CD8-positive, alpha-beta memory T cell (primary cell): ENCODE measurements around the gene OOSP1. TPM values are rescaled to one million over a fixed set of nuclear protein-coding genes. Genes with fewer than 3 reads are reported as not detected.

ENCODE experiments used
- CTCF ChIA-PET: fragments of 350-600 bp; sonication (Branson Sonifier 250); formaldehyde crosslinking; loops from one replicate; lab custom pipeline; 2021; ENCODE audit warnings: antibody characterized with exemption; lab: Charles Lee
- POLR2A ChIA-PET: fragments of 350-600 bp; sonication (Branson Sonifier 250); formaldehyde crosslinking; loops from one replicate; lab custom pipeline; 2021; ENCODE audit warnings: antibody characterized with exemption; lab: Charles Lee
- DNase-seq, 5 donors: peaks; one replicate each; pipeline versions ENCODE4 v3.0.0 to v3.0.0-alpha.2; 2020 to 2022; ENCODE audit warnings: mixed read lengths in 1 of 5
- H3K27ac ChIP-seq: one replicate; pipeline ENCODE4 v1.7.0; 2013; ENCODE audit warnings: low read depth, mild to moderate bottlenecking, low read length, moderate library complexity
- H3K27me3 ChIP-seq: 2 replicates; pipeline ENCODE4 v1.7.0; 2013; ENCODE audit warnings: low read length, mild to moderate bottlenecking; ENCODE audit not compliant: insufficient read depth, poor library complexity, severe bottlenecking
- H3K36me3 ChIP-seq: 2 replicates; pipeline ENCODE4 v1.7.0; 2013; ENCODE audit warnings: mild to moderate bottlenecking, low read length, moderate library complexity; ENCODE audit not compliant: insufficient read depth
- H3K4me1 ChIP-seq: 2 replicates; pipeline ENCODE4 v1.7.0; 2013; ENCODE audit warnings: mild to moderate bottlenecking, low read length, moderate library complexity; ENCODE audit not compliant: insufficient read depth
- H3K4me3 ChIP-seq: 2 replicates; pipeline ENCODE4 v1.7.0; 2013; ENCODE audit warnings: mild to moderate bottlenecking, low read length
- H3K9me3 ChIP-seq: 2 replicates; pipeline ENCODE4 v1.7.0; 2013; ENCODE audit warnings: mild to moderate bottlenecking, low read length
- H3K27ac Mint-ChIP-seq, 8 donors: one replicate each; pipeline ENCODE4 v1.8.0; 2020 to 2021; ENCODE audit warnings: mixed read lengths in 8 of 8, mild to moderate bottlenecking in 6 of 8, inconsistent platforms in 3 of 8, moderate library complexity in 3 of 8
- H3K27me3 Mint-ChIP-seq, 2 donors: one replicate each; pipeline ENCODE4 v1.8.0; 2020 to 2021; ENCODE audit warnings: mixed read lengths in 2 of 2, mild to moderate bottlenecking in 1 of 2, moderate library complexity in 1 of 2
- H3K36me3 Mint-ChIP-seq, 3 donors: one replicate each; pipeline ENCODE4 v1.8.0; 2020 to 2021; ENCODE audit warnings: mixed read lengths in 3 of 3, inconsistent platforms in 1 of 3, mild to moderate bottlenecking in 1 of 3
- H3K4me1 Mint-ChIP-seq, 3 donors: one replicate each; pipeline ENCODE4 v1.8.0; 2020 to 2021; ENCODE audit warnings: mixed read lengths in 3 of 3, inconsistent platforms in 1 of 3, mild to moderate bottlenecking in 1 of 3
- H3K4me3 Mint-ChIP-seq, 7 donors: one replicate each; pipeline ENCODE4 v1.8.0; 2020 to 2021; ENCODE audit warnings: mixed read lengths in 7 of 7, mild to moderate bottlenecking in 6 of 7, moderate library complexity in 4 of 7, inconsistent platforms in 2 of 7
- H3K9me3 Mint-ChIP-seq, 5 donors: one replicate each; pipeline ENCODE4 v1.8.0; 2020 to 2022; ENCODE audit warnings: mixed read lengths in 5 of 5, mild to moderate bottlenecking in 3 of 5, moderate library complexity in 2 of 5, inconsistent platforms in 1 of 5
- polyA plus RNA-seq: library from polyadenylated mRNA; unstranded; fragments of 300-500 nt; fragmentation: Illumina TruSeq; gene quantifications from one replicate; pipeline ENCODE4 v1.2.3, GENCODE V29; 2021
- total RNA-seq, 2 experiments: library from RNA; stranded (reverse); gene quantifications; one replicate each; pipeline ENCODE4 v1.2.3, GENCODE V29; 2021

Gene OOSP1
- total and polyA plus RNA-seq, 3 experiments from 2014 or later, result 0.28 TPM; not detected in 2

DNA sequence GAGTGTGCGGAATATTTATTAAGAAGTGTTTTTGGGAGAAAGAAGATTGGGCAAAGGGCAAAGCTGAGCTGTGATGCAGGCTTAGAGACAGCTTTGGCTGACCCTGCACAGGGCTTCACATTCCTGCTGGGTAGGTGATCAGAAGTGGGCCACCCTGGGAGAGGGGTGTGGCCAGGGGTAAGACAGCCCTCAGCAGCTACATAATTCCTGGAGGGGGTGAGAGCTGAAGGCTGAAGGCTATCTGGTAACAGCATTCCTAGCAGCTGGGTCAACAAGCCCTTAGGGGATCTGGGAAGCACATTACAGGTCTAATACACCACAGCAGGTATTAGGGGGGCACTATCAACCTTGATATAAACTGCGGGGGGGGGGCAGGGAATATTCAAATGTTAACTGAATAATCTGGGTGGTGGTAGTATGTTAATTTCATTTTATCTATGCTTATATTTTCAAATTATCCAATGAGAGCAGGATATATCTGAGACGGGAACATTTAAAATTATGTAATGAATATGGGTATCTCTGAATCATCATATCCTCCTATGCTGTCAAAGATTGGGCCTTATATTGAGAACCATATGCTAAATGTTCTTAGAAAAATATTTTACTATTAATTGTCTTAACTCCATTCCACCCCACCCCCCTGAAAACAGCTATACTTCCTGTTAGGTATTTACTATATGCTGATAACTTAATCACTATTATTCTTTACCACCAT, 5.9 kb downstream of the OOSP1 start:
- peaks cover 0 to 4% (median 2%) of the 10 kb centered on the region in 5 donors for H3K9me3 Mint-ChIP-seq
- H3K36me3 Mint-ChIP-seq, result no peaks in the 10 kb centered on the region
- no peaks in the 10 kb centered on the region for H3K4me1 ChIP-seq
- no peaks in the 10 kb centered on the region for H3K36me3 ChIP-seq
- ChIA-PET CTCF (no interaction called here), POLR2A (no interaction called here)
- no peak overlapping the region for H3K27ac ChIP-seq
- H3K9me3 ChIP-seq, result no peaks in the 10 kb centered on the region
- no peak overlapping the region for H3K4me3 Mint-ChIP-seq
- no peak overlapping the region for H3K27ac Mint-ChIP-seq
- no peaks in the 10 kb centered on the region for H3K4me1 Mint-ChIP-seq
- DNase-seq, result no peak
- no peak overlapping the region for H3K4me3 ChIP-seq
- peaks cover 21 to 53% of the 10 kb centered on the region in 2 donors for H3K27me3 Mint-ChIP-seq
- no peaks in the 10 kb centered on the region for H3K27me3 ChIP-seq

- H3K4me1 ChIP-seq, result no peaks in the 10 kb centered on the region
- H3K27ac Mint-ChIP-seq, result no peak overlapping the region
- H3K27ac ChIP-seq, result no peak overlapping the region
- peaks cover 20 to 53% of the 10 kb centered on the region in 2 donors for H3K27me3 Mint-ChIP-seq
- H3K9me3 Mint-ChIP-seq, result peaks cover 0 to 4% (median 2%) of the 10 kb centered on the region in 5 donors
- H3K36me3 Mint-ChIP-seq, result no peaks in the 10 kb centered on the region
- H3K4me3 ChIP-seq, result no peak overlapping the region
- no peaks in the 10 kb centered on the region for H3K4me1 Mint-ChIP-seq
- no peaks in the 10 kb centered on the region for H3K27me3 ChIP-seq
- DNase-seq, result no peak
- H3K4me3 Mint-ChIP-seq, result no peak overlapping the region
- POLR2A ChIA-PET, result no interaction called here
- no peaks in the 10 kb centered on the region for H3K9me3 ChIP-seq
- no peaks in the 10 kb centered on the region for H3K36me3 ChIP-seq
- CTCF ChIA-PET, result no interaction called here
Observed at GRCh38 chr11:59944720-59945119, 6.5 kb downstream of the OOSP1 start.

- Mint-ChIP-seq H3K27ac (no peak overlapping the region), H3K4me1 (no peaks in the 10 kb centered on the region), H3K36me3 (no peaks in the 10 kb centered on the region), H3K4me3 (no peak overlapping the region), H3K9me3 (no peaks in the 10 kb centered on the region), H3K27me3 (peaks cover 8 to 12% of the 10 kb centered on the region in 2 donors)
- Histone ChIP-seq H3K4me1 (no peaks in the 10 kb centered on the region), H3K4me3 (no peak overlapping the region), H3K27me3 (no peaks in the 10 kb centered on the region), H3K36me3 (no peaks in the 10 kb centered on the region), H3K9me3 (no peaks in the 10 kb centered on the region), H3K27ac (no peak overlapping the region)
- DNase-seq, result no peak
- ChIA-PET CTCF (no interaction called here), POLR2A (no interaction called here)
Observed at GRCh38 chr11:59953463-59954218, 15.4 kb downstream of the OOSP1 start.

DNA sequence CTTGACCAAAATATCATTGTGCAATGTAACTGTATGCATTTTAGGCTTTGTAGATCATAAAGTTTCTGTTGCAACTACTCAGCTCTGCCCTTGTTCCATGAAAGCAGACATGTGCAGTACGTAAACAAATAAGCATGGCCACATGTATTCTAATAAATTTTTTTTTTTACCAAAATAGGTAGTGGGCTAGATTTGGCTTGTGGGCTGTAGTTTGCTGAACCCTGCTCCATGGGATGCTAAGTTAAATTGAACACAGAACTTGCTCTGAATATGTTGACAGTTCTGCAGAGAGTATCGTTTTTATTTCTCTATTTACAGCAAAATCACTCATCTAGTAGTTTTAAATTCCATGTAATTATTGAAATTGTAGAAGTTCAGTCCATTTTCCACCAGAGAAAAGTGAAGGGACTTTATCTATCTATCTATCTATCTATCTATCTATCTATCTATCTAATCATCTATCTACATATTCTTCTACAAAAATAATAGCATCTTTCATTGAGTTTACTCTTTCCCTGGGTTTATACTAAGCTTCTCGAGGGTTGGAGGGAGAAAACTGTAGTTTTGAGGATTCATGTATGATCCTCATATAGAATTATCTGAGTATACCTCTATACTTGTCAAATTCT, 16.1 kb downstream of the OOSP1 start:
- Mint-ChIP-seq H3K9me3 (peaks cover 0 to 2% (median 0%) of the 10 kb centered on the region in 5 donors), H3K36me3 (no peaks in the 10 kb centered on the region), H3K27ac (no peak overlapping the region), H3K27me3 (peaks cover 12 to 13% of the 10 kb centered on the region in 2 donors), H3K4me3 (no peak overlapping the region), H3K4me1 (no peaks in the 10 kb centered on the region)
- Histone ChIP-seq H3K9me3 (no peaks in the 10 kb centered on the region), H3K4me1 (no peaks in the 10 kb centered on the region), H3K27me3 (no peaks in the 10 kb centered on the region), H3K27ac (no peak overlapping the region), H3K4me3 (no peak overlapping the region), H3K36me3 (no peaks in the 10 kb centered on the region)
- ChIA-PET POLR2A (no interaction called here), CTCF (no interaction called here)
- DNase-seq, result no peak

DNA sequence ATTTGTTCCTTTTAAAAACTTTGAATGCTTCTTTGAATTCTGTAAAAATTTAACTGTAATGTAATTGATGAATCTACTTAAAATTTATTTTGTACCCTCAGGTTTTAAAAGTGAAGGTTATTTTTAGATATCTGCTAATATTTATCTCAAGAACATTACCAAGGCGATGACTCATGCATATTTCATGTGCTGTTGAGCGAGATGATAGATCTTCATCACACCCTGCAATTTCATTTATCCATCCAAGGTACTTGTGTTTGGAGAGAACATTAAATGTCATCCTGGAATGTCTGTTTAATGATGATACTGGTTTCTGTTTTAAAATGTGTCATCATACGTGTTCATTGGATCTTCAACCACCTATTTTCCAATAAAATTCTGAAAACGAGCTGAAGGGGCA, 18.9 kb downstream of the OOSP1 start:
- Histone ChIP-seq H3K27me3 (no peaks in the 10 kb centered on the region), H3K36me3 (no peaks in the 10 kb centered on the region), H3K9me3 (no peaks in the 10 kb centered on the region), H3K27ac (no peak overlapping the region), H3K4me3 (no peak overlapping the region), H3K4me1 (no peaks in the 10 kb centered on the region)
- no peak overlapping the region for H3K4me3 Mint-ChIP-seq
- CTCF ChIA-PET, result no interaction called here
- no peak overlapping the region for H3K27ac Mint-ChIP-seq
- peaks cover 0 to 2% (median 2%) of the 10 kb centered on the region in 5 donors for H3K9me3 Mint-ChIP-seq
- DNase-seq, result no peak
- peaks cover 8 to 17% of the 10 kb centered on the region in 2 donors for H3K27me3 Mint-ChIP-seq
- H3K36me3 Mint-ChIP-seq, result no peaks in the 10 kb centered on the region
- H3K4me1 Mint-ChIP-seq, result no peaks in the 10 kb centered on the region
- POLR2A ChIA-PET, result no interaction called here

DNA sequence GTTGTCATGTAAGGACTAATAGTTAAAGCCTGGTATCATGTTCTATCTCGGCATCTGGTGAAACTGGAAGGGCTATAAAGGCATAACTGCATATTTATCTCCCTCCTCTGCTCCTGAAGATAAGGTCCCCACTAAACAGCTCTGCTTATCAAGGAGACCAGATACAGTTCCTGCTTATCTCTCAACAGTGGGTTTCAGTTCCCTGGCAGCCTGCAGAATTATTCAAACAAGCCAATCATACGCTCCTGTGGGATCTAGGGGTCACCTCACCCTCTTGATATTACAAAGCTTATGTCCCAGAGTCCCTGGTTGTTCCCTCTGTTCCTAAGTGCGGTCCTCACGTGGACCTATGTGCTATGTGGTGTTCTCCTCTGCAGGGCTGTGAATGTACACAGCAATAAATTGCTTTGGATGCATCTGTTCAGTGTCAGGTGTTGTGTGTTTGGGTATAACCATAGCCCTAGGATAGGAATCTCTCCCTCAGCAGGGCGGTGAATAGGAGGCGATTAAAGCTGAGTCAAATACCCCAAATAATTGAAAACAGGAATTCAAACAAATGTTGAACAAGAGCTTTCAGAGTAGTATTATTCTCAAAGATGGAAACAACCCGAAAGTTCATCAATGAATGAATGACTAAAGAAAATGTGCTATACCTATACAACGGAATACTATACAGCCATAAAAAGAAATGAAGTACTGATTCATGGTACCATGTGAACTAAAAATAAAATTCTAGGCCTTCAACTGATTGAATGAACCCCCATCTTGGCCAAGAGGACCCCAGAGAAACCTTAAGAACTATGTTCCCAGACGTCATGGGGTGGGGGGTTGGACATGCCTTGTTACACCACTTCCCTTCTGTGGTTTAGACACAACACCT, 22.5 kb downstream of the OOSP1 start:
- DNase-seq, result no peak
- Mint-ChIP-seq H3K4me1 (no peaks in the 10 kb centered on the region), H3K9me3 (peaks cover 0 to 2% (median 2%) of the 10 kb centered on the region in 5 donors), H3K27me3 (peaks cover 10 to 23% of the 10 kb centered on the region in 2 donors), H3K36me3 (no peaks in the 10 kb centered on the region), H3K4me3 (no peak overlapping the region), H3K27ac (no peak overlapping the region)
- no peaks in the 10 kb centered on the region for H3K36me3 ChIP-seq
- H3K9me3 ChIP-seq, result no peaks in the 10 kb centered on the region
- H3K4me3 ChIP-seq, result no peak overlapping the region
- CTCF ChIA-PET, result no interaction called here
- peak overlapping the region; percentile 31 for H3K27ac ChIP-seq
- no peaks in the 10 kb centered on the region for H3K4me1 ChIP-seq
- no peaks in the 10 kb centered on the region for H3K27me3 ChIP-seq
- POLR2A ChIA-PET, result no interaction called here

- H3K36me3 ChIP-seq, result no peaks in the 10 kb centered on the region
- Mint-ChIP-seq H3K4me3 (no peak overlapping the region), H3K9me3 (peaks cover 0 to 2% (median 2%) of the 10 kb centered on the region in 5 donors), H3K4me1 (no peaks in the 10 kb centered on the region), H3K27me3 (peaks cover 10 to 22% of the 10 kb centered on the region in 2 donors), H3K27ac (peak overlapping the region in 1 of 8 donors; percentile 58), H3K36me3 (no peaks in the 10 kb centered on the region)
- H3K27me3 ChIP-seq, result no peaks in the 10 kb centered on the region
- no peaks in the 10 kb centered on the region for H3K9me3 ChIP-seq
- CTCF ChIA-PET, result no interaction called here
- H3K4me1 ChIP-seq, result no peaks in the 10 kb centered on the region
- DNase-seq, result no peak
- POLR2A ChIA-PET, result no interaction called here
- no peak overlapping the region for H3K4me3 ChIP-seq
- no peak overlapping the region for H3K27ac ChIP-seq
Observed at GRCh38 chr11:59962107-59962482, 23.9 kb downstream of the OOSP1 start.
